Brain microvascular endothelial cell (primary cell): ENCODE measurements around the gene UQCRQ.
A peak's percentile ranks its signal among the peaks of the same experiment; 100 is the strongest.

ENCODE experiments used
- DNase-seq: peaks from one replicate; pipeline ENCODE4 v3.0.0-alpha.2; 2020
- H3K27ac ChIP-seq: fragments of 250-450 bp; sonication (Bioruptor Pico); 2 replicates; pipeline ENCODE4 v1.5.1; 2020; ENCODE audit warnings: mild to moderate bottlenecking, moderate library complexity
- H3K27me3 ChIP-seq: fragments of 250-450 bp; sonication (Bioruptor Pico); replicated peaks from 2 replicates; pipeline ENCODE4 v1.5.1; 2020; ENCODE audit warnings: mild to moderate bottlenecking
- H3K36me3 ChIP-seq: fragments of 250-450 bp; sonication (Bioruptor Pico); replicated peaks from 2 replicates; pipeline ENCODE4 v1.5.1; 2020; ENCODE audit warnings: mild to moderate bottlenecking
- H3K4me3 ChIP-seq: 2 replicates; pipeline ENCODE4 v1.5.1; 2011; ENCODE audit warnings: low read depth, mild to moderate bottlenecking, control low read depth, low read length, moderate library complexity
- in situ Hi-C: cut with HindIII; loops from 2 replicates; pipeline ENCODE4 v1.10.0; 2017; ENCODE audit warnings: low sequenced_read_pairs, low pct_ligation_motif_present
- TF ChIP-seq, protein P1 (sequence below): IDR thresholded peaks from 2 replicates; pipeline ENCODE4 v1.5.1; 2011; ENCODE audit warnings: low read depth, mild to moderate bottlenecking, moderate library complexity, low read length, control low read depth, inconsistent platforms; ENCODE audit errors: missing control alignments

Gene UQCRQ

DNA sequence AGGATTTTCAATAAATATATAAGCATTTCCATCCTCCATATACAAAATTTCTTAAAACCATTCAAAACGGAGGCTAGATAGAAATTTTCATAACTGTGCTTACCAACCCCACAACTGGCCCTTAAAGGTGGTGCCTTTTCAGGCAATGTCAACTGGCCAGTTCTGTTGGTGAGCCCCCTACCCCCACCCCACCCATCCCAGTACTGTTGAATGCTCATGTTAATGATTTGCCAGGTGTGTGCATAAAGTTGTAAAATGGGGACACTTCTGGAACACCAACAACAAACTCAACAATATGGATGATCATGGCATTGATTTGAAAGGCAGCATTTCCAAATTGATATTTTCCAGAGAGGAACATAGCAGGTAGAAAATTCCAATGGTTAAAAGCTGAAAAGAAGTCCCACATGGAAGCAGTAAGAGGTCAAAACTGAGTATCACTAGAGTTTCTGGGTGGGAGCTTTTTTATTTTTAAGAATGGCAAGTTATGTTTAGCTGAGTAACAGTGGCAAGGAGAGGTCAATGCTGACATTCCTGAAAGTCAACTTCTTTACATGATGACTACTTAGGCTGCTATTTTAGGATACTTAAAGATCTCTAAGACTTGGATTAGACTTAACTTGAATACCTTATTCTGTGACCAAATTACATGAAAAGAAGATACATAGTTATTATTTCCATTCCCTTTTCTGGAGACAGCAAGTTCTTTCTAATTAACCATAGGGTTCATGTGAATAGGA lies 9.7 kb downstream of the UQCRQ start:
- TF ChIP-seq, protein P1, sequence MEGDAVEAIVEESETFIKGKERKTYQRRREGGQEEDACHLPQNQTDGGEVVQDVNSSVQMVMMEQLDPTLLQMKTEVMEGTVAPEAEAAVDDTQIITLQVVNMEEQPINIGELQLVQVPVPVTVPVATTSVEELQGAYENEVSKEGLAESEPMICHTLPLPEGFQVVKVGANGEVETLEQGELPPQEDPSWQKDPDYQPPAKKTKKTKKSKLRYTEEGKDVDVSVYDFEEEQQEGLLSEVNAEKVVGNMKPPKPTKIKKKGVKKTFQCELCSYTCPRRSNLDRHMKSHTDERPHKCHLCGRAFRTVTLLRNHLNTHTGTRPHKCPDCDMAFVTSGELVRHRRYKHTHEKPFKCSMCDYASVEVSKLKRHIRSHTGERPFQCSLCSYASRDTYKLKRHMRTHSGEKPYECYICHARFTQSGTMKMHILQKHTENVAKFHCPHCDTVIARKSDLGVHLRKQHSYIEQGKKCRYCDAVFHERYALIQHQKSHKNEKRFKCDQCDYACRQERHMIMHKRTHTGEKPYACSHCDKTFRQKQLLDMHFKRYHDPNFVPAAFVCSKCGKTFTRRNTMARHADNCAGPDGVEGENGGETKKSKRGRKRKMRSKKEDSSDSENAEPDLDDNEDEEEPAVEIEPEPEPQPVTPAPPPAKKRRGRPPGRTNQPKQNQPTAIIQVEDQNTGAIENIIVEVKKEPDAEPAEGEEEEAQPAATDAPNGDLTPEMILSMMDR: no peak
- no peaks in the 10 kb centered on the region for H3K27me3 ChIP-seq
- in situ Hi-C loops: no loop called here
- peaks cover 54% of the 10 kb centered on the region for H3K36me3 ChIP-seq
- H3K27ac ChIP-seq: peak overlapping the region; percentile 43
- H3K4me3 ChIP-seq: no peak overlapping the region
- peak; percentile 20 for DNase-seq

DNA sequence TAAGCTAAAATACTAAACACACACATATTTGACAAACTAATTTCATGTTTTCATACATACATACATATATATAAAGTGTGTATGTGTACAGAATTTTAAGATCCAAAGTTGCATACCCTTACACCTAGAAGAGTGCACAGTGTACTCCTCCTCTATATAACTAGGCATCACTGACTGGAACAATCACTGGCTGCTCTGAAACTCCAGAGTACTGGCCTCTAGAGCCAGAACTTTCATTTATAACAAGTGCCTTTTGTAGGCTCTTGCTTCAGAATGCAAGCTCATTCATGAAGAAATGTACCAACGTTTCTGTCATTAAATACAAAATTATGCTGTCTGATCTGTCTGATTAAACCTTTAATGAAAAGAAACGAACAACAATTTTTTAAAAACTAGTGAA lies 11.0 kb downstream of the UQCRQ start:
- no peak for DNase-seq
- TF ChIP-seq, protein P1: no peak
- Histone ChIP-seq H3K27me3 (no peaks in the 10 kb centered on the region), H3K27ac (no peak overlapping the region), H3K4me3 (no peak overlapping the region), H3K36me3 (peaks cover 52% of the 10 kb centered on the region)
- in situ Hi-C loops: no loop called here

DNA sequence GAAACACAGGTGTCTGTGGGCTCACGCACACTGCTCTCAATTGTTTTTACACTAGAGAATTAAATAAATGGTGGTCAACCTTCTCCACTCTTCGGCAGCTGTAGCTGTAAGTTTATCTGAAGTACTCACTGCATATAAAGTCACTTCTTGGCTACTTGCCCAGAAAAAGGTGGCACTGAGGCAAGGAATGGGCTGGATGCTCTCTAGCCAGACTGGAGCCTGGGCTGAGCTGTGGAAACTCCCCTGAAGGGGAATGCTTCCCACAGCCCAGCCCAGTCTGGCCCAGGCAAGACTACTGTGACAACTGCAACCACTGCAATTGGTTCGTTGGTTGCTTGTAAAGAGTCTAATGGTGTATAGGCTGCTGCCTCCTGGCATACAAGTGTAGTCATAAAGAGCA lies 11.5 kb downstream of the UQCRQ start:
- Histone ChIP-seq H3K36me3 (peaks cover 56% of the 10 kb centered on the region), H3K27ac (no peak overlapping the region), H3K4me3 (no peak overlapping the region), H3K27me3 (no peaks in the 10 kb centered on the region)
- peak; percentile 64 for DNase-seq
- TF ChIP-seq, protein P1: no peak
- in situ Hi-C loops: no loop called here

DNA sequence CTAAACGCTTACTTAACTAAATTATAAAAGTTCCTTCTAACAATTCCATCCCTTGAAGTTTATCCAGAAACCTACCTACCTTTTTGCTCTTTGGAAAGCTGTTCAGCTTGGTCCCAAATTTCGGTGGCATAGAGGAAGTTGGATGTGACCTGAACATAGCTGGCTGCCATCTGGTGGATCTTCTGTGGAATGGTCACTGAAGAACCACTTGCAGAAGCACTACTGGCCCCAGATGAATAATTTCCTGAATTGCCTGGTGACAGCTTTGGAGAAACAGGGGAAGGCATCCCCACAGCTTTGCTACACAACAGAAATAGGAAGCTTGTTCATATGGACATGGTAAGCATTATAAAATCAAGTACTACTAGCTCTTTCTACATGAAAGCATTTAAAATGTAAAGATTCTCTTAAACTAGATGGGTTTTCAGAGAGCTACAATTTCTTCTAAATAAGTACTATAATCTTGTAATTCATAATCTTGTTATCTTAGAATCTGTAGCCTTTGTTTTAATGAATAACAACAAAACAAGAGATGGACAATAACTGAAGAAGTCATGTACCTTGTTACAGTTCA lies 16.9 kb downstream of the UQCRQ start:
- no peak overlapping the region for H3K27ac ChIP-seq
- DNase-seq: peak; percentile 57
- no peak overlapping the region for H3K4me3 ChIP-seq
- H3K27me3 ChIP-seq: no peaks in the 10 kb centered on the region
- peaks cover 73% of the 10 kb centered on the region for H3K36me3 ChIP-seq
- in situ Hi-C loops: no loop called here
- TF ChIP-seq, protein P1: peak; percentile 83

DNA sequence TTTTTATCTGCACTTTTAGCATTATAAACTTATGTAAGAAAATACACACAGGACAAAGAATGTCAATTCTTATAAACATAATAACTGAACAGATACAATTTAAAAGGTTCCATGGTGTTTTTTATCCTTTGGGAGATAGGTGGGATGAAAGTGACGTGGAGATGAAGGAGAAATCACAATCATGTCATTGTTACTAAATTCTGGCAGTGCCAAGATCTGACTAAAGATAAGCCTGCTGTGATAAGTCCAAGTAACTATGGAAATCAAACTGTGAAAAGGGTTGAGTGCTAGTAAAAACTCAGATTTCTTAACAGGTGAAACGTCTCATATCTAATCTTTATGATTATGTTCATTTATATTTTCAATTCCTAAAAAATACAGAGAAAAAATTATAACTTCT lies 18.1 kb downstream of the UQCRQ start:
- DNase-seq: no peak

More for the DNA sequence above, 18.1 kb downstream of the UQCRQ start:
- TF ChIP-seq, protein P1: no peak
- Histone ChIP-seq H3K36me3 (peaks cover 76% of the 10 kb centered on the region), H3K4me3 (no peak overlapping the region), H3K27me3 (no peaks in the 10 kb centered on the region), H3K27ac (no peak overlapping the region)
- in situ Hi-C loops: no loop called here
